SH-SY5Y (cell line): ENCODE data around the gene C19orf81.

ENCODE experiments used
- GATA2 ChIP-seq: IDR thresholded peaks from 2 replicates; pipeline ENCODE4 v1.6.1; 2011; ENCODE audit warnings: mild to moderate bottlenecking, low read depth, low read length
- GATA3 ChIP-seq: IDR thresholded peaks from 2 replicates; pipeline ENCODE4 v1.6.1; 2011; ENCODE audit warnings: low read depth, mild to moderate bottlenecking, low read length, moderate library complexity

GRCh38 chr19:50602935-50603334 is 46.3 kb upstream of the C19orf81 start:
- no peak; the same call in 1 of the 2 replicates for TF ChIP-seq GATA2
- no peak for TF ChIP-seq GATA3
